Measurements from ENCODE around the gene IDH3G. TPM values are rescaled to one million over a fixed set of nuclear protein-coding genes. Genes with fewer than 3 reads are reported as not detected.

The IDH3G gene
- total RNA-seq, 6 experiments from 2014 or later, result 60.2 to 67.1 (median 62.8) TPM

DNA sequence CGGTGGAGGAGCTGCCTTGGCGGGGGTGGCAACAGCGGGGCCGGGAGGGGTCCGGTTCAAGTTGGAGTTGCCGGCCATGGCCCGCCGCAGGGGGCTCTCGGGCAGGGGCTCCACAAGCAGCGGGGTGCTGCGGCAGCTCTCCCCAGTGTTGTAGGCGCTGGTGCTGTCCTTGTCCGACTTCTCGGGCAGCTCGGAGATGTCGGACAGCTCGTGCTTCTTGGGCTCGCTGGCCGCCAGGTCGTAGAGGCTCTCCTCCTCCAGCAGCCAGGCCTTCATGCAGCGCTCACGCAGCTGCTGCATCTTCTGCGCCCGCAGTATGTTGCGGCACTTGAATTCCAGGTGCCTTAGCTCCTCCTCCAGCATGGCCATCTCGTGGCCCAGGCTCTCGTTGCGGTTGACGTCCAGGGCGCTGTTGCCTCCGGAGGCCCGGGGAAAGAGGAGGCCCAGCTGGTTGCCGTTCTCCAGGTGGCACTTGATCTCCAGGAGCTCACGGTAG lies 10.0 kb upstream of the IDH3G start:
- Mint-ChIP-seq H3K27ac (no peak overlapping the region), H3K9me3 (no peaks in the 10 kb centered on the region), H3K4me3 (no peak overlapping the region), H3K36me3 (ENCODE audit: low read depth) (no peaks in the 10 kb centered on the region), H3K27me3 (ENCODE audit: insufficient read depth) (peaks cover 1% of the 10 kb centered on the region), H3K4me1 (ENCODE audit: low read depth) (no peaks in the 10 kb centered on the region)
- no peak for DNase-seq
- TF ChIP-seq, protein P1, sequence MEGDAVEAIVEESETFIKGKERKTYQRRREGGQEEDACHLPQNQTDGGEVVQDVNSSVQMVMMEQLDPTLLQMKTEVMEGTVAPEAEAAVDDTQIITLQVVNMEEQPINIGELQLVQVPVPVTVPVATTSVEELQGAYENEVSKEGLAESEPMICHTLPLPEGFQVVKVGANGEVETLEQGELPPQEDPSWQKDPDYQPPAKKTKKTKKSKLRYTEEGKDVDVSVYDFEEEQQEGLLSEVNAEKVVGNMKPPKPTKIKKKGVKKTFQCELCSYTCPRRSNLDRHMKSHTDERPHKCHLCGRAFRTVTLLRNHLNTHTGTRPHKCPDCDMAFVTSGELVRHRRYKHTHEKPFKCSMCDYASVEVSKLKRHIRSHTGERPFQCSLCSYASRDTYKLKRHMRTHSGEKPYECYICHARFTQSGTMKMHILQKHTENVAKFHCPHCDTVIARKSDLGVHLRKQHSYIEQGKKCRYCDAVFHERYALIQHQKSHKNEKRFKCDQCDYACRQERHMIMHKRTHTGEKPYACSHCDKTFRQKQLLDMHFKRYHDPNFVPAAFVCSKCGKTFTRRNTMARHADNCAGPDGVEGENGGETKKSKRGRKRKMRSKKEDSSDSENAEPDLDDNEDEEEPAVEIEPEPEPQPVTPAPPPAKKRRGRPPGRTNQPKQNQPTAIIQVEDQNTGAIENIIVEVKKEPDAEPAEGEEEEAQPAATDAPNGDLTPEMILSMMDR (IDR thresholded peaks at IDR 0.05), result no peak

DNA sequence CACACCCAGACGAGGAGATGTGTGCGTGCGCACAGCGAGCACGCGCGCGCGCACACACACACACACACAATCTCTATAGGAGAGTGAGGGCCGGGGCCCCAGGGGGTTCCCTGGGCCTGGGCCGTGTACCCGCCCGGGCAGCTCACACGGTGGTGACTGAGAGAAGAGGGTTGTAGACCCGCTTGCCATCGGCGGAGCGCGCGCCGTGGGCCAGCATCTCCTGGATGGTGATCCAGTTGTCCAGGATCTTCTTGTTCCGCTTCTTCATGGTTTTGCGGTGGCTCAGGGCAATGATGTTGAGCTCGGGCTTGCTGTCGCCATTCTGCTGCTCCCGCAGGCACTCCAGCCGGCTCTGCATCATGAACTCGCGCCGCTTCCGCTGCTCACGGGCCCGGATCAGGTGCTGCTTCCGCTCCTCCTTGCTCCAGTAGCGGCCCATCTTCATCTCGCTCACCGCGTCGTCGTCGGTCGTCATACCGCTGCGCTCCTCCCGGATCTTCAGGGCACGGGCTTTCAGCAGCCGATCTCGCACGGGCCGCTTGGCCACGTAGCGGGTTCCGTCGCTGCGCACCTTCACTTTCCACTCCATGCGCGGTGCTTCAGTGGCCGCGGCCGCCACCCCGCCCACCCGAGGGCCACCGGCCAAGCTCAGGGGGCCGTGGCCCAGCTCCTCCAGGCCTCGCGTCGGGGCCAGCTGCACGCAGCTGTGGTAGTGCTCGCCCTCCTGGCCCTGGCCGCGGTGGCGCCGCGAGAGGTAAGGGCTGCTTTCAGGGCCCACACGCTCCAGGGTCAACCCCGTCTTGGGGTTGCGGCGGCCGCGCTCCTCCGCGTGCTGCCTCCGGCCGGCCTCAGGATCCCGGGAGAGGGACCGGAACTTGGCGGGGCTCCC lies 9.3 kb upstream of the IDH3G start:
- TF ChIP-seq, protein P1 (IDR thresholded peaks at IDR 0.05), result no peak
- H3K27me3 Mint-ChIP-seq (ENCODE audit: insufficient read depth), result peaks cover 1% of the 10 kb centered on the region
- no peaks in the 10 kb centered on the region for H3K36me3 Mint-ChIP-seq (ENCODE audit: low read depth)
- H3K4me3 Mint-ChIP-seq, result no peak overlapping the region
- no peak for DNase-seq
- H3K9me3 Mint-ChIP-seq, result no peaks in the 10 kb centered on the region
- no peak overlapping the region for H3K27ac Mint-ChIP-seq
- H3K4me1 Mint-ChIP-seq (ENCODE audit: low read depth), result no peaks in the 10 kb centered on the region

DNA sequence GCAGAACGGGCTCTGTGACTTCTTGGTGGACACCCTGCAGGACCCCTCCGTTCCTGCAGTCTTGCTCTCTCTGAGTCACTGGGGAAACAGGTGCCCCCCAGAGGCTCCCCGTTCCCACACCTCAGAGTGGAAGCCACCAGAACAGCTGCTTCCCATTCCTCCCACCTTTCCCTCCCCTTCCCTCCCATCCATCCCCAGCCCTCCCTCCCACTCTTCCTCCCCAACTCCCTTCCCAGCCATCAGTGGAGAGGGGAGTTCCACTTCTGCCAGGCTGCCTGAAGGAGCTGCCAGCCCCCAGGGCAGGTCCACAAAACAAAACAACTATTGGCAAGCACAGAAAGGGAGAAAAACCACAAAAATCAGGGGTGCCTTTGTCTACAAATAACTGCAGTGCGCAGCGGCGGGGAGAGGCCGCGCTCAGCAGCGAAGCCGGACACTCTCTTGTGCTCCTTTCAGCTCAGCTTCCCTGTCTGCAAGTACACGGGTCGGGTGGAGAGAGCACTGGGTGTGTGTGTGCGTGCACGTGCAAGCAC lies 8.4 kb upstream of the IDH3G start:
- DNase-seq, result no peak
- TF ChIP-seq, protein P1 (IDR thresholded peaks at IDR 0.05), result no peak
- Mint-ChIP-seq H3K27ac (no peak overlapping the region), H3K27me3 (ENCODE audit: insufficient read depth) (peaks cover 1% of the 10 kb centered on the region), H3K4me1 (ENCODE audit: low read depth) (no peaks in the 10 kb centered on the region), H3K36me3 (ENCODE audit: low read depth) (no peaks in the 10 kb centered on the region), H3K4me3 (no peak overlapping the region), H3K9me3 (no peaks in the 10 kb centered on the region)

DNA sequence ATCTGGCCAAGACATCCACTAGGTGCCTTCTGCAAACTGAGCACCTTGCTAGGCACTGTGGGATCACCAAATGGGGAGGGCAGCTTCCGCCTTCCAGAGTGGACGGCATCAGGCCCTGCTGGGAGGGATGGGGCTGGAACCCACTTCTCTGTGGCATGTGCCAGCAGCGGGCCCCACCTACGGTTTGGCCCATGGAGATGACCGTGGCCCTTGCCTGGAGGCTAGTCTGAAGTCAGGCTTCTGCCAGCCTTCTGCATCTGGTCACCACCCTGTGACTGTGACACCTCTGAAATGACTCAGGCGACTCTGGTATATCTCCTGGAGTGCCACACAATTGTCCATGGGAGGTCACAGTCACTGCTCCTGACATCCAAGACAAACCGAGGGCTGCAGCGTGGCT lies 7.5 kb upstream of the IDH3G start:
- TF ChIP-seq, protein P1 (IDR thresholded peaks at IDR 0.05), result no peak
- no peak for DNase-seq
- Mint-ChIP-seq H3K36me3 (ENCODE audit: low read depth) (no peaks in the 10 kb centered on the region), H3K4me3 (no peak overlapping the region), H3K4me1 (ENCODE audit: low read depth) (no peaks in the 10 kb centered on the region), H3K27me3 (ENCODE audit: insufficient read depth) (peaks cover 1% of the 10 kb centered on the region), H3K9me3 (no peaks in the 10 kb centered on the region), H3K27ac (no peak overlapping the region)

DNA sequence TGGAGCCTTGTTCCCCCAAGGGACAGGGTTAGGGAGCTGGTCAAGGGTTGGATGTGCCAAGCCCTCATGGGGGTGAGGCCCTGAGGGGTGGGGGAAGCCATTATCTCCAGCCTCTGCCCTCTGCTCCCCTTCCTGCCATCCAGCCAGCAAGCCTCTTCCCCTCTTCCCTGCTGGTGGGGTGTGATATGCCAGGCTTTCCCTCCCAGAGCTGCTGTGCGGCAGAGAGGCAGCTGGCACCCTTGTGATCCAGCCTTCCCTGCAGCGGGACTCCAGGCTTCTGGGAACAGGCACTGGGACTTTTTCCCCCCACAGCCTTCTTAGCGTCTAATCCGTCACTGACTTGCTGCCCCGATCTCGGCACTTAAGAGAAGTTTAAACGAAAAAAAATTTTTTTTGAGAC lies 6.6 kb upstream of the IDH3G start:
- no peaks in the 10 kb centered on the region for H3K9me3 Mint-ChIP-seq
- TF ChIP-seq, protein P1 (IDR thresholded peaks at IDR 0.05), result no peak
- peaks cover 7% of the 10 kb centered on the region; the same call in 1 of the 2 replicates for H3K4me1 Mint-ChIP-seq (ENCODE audit: low read depth)
- no peak overlapping the region for H3K27ac Mint-ChIP-seq
- DNase-seq, result no peak
- H3K27me3 Mint-ChIP-seq (ENCODE audit: insufficient read depth), result peaks cover 1% of the 10 kb centered on the region
- H3K4me3 Mint-ChIP-seq, result no peak overlapping the region
- H3K36me3 Mint-ChIP-seq (ENCODE audit: low read depth), result no peaks in the 10 kb centered on the region
